ENCODE measurements around the gene DAZL.
"Not testable (repeated sequence)": the region's sequence is repeated elsewhere in the genome, so short reads cannot be mapped to it uniquely, and the experiment has no call there.

DAZL gene

GRCh38 chr3:16604887-16605602, at the start of gene DAZL:
Gene DAZL, minus strand, starts transcription at chr3:16605423. Its CDS starts 218 bp downstream, at chr3:16605205.
- no peak for DNase-seq (ENCODE audit: low read depth in 3 of 3)

- no peak for DNase-seq (ENCODE audit: low read depth in 3 of 3)
Observed at GRCh38 chr3:16654976-16655375, 49.8 kb upstream of the DAZL start.

- no peak for DNase-seq (ENCODE audit: low read depth in 3 of 3)
Observed at GRCh38 chr3:16653712-16654111, 48.5 kb upstream of the DAZL start.

GRCh38 chr3:16647668-16648067, 42.4 kb upstream of the DAZL start:
- DNase-seq (ENCODE audit: low read depth in 3 of 3): no peak

- DNase-seq (ENCODE audit: low read depth in 3 of 3): no peak
Observed at GRCh38 chr3:16639806-16640205, 34.6 kb upstream of the DAZL start.

- no peak for DNase-seq (ENCODE audit: low read depth in 3 of 3)
Observed at GRCh38 chr3:16633948-16634347, 28.7 kb upstream of the DAZL start.

- DNase-seq (ENCODE audit: low read depth in 3 of 3): no peak
Observed at GRCh38 chr3:16632395-16632794, 27.2 kb upstream of the DAZL start.

- no peak for DNase-seq (ENCODE audit: low read depth in 3 of 3)
Observed at GRCh38 chr3:16618721-16619120, 13.5 kb upstream of the DAZL start.

- not testable (repeated sequence) for DNase-seq (ENCODE audit: low read depth in 3 of 3)
Observed at GRCh38 chr3:16617155-16617554, 11.9 kb upstream of the DAZL start.

- no peak for DNase-seq (ENCODE audit: low read depth in 3 of 3)
Observed at GRCh38 chr3:16616083-16616482, 10.9 kb upstream of the DAZL start.

- no peak for DNase-seq (ENCODE audit: low read depth in 3 of 3)
Observed at GRCh38 chr3:16614033-16615031, 9.1 kb upstream of the DAZL start.

- no peak for DNase-seq (ENCODE audit: low read depth in 3 of 3)
Observed at GRCh38 chr3:16609927-16610580, 4.8 kb upstream of the DAZL start.

- no peak for DNase-seq (ENCODE audit: low read depth in 3 of 3)
Observed at GRCh38 chr3:16608816-16609215, 3.6 kb upstream of the DAZL start.

- no peak for DNase-seq (ENCODE audit: low read depth in 3 of 3)
Observed at GRCh38 chr3:16607718-16608117, 2.5 kb upstream of the DAZL start.

- no peak for DNase-seq (ENCODE audit: low read depth in 3 of 3)
Observed at GRCh38 chr3:16606398-16606797, 1.2 kb upstream of the DAZL start.

- no peak for DNase-seq (ENCODE audit: low read depth in 3 of 3)
Observed at GRCh38 chr3:16605966-16606365, 743 bp upstream of the DAZL start.

GRCh38 chr3:16604433-16604832, 790 bp downstream of the DAZL start:
- no peak for DNase-seq (ENCODE audit: low read depth in 3 of 3)

GRCh38 chr3:16601537-16602005, 3.7 kb downstream of the DAZL start:
- DNase-seq (ENCODE audit: low read depth in 3 of 3): no peak

- peak; percentile 55 to 74 (median 72) for DNase-seq (ENCODE audit: low read depth in 3 of 3)
Observed at GRCh38 chr3:16600780-16601536, 4.3 kb downstream of the DAZL start.

- DNase-seq (ENCODE audit: low read depth in 3 of 3): no peak
Observed at GRCh38 chr3:16599694-16600093, 5.5 kb downstream of the DAZL start.

- no peak for DNase-seq (ENCODE audit: low read depth in 3 of 3)
Observed at GRCh38 chr3:16596352-16597032, 8.7 kb downstream of the DAZL start.
